OCI-LY1 (cell line): ENCODE measurements around the gene PTPRG.

Source experiments
- EZH2 ChIP-seq: fragments of 200-600 bp; sonication (generic), shearing (Covaris generic); IDR thresholded peaks from 2 replicates; pipeline ENCODE4 v1.8.0; 2017; ENCODE audit warnings: borderline replicate concordance, mixed run types, mild to moderate bottlenecking, antibody characterized with exemption, low read length, moderate library complexity, mixed read lengths
- TF ChIP-seq, protein P1 (sequence below): fragments of 200-600 bp; sonication (generic), shearing (Covaris generic); IDR thresholded peaks from 2 replicates; pipeline ENCODE4 v1.5.1; 2017; ENCODE audit warnings: mild to moderate bottlenecking, antibody characterized with exemption, low read length, moderate library complexity, mixed read lengths

- TF ChIP-seq, protein P1, sequence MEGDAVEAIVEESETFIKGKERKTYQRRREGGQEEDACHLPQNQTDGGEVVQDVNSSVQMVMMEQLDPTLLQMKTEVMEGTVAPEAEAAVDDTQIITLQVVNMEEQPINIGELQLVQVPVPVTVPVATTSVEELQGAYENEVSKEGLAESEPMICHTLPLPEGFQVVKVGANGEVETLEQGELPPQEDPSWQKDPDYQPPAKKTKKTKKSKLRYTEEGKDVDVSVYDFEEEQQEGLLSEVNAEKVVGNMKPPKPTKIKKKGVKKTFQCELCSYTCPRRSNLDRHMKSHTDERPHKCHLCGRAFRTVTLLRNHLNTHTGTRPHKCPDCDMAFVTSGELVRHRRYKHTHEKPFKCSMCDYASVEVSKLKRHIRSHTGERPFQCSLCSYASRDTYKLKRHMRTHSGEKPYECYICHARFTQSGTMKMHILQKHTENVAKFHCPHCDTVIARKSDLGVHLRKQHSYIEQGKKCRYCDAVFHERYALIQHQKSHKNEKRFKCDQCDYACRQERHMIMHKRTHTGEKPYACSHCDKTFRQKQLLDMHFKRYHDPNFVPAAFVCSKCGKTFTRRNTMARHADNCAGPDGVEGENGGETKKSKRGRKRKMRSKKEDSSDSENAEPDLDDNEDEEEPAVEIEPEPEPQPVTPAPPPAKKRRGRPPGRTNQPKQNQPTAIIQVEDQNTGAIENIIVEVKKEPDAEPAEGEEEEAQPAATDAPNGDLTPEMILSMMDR = no peak
- no peak for TF ChIP-seq EZH2
Measured at GRCh38 chr3:61804782-61805181, 243.4 kb downstream of the PTPRG start.
